HepG2 (cell line): ENCODE results near the gene LGALS3. TPM values are rescaled to one million over a fixed set of nuclear protein-coding genes. Genes with fewer than 3 reads are reported as not detected.
A peak's percentile ranks its signal among the peaks of the same experiment; 100 is the strongest.

Experiments
- CEBPB ChIP-seq: IDR thresholded peaks from 2 replicates; pipeline ENCODE4 v1.6.1; 2011; ENCODE audit warnings: low read depth, low read length, improper control_type of control experiment, borderline replicate concordance
- EP300 ChIP-seq, 3 experiments: sonication (generic) in 1 of 3; formaldehyde crosslinking in 1 of 3; IDR thresholded peaks; 2 replicates each; pipeline versions ENCODE4 v1.5.1 to v1.6.1; 2011 to 2020; ENCODE audit warnings: low read depth in 2 of 3, low read length in 2 of 3, borderline replicate concordance in 1 of 3, improper control_type of control experiment in 1 of 3, mild to moderate bottlenecking in 1 of 3, missing genetic modification reagents in 1 of 3, moderate library complexity in 1 of 3
- MED1 ChIP-seq: sonication (generic); formaldehyde crosslinking; IDR thresholded peaks from 2 replicates; pipeline ENCODE4 v1.4.0; 2020; ENCODE audit warnings: missing genetic modification reagents
- MEIS1 ChIP-seq: sonication (generic); formaldehyde crosslinking; IDR thresholded peaks from 2 replicates; pipeline ENCODE4 v1.9.0; 2021; ENCODE audit warnings: mild to moderate bottlenecking, missing genetic modification reagents, moderate library complexity, borderline replicate concordance
- MYC ChIP-seq: sonication (generic); formaldehyde crosslinking; IDR thresholded peaks from 2 replicates; pipeline ENCODE4 v1.9.0; 2021; ENCODE audit warnings: missing genetic modification reagents, borderline replicate concordance
- NR2F6 ChIP-seq, 2 experiments: IDR thresholded peaks; 2 replicates each; pipeline ENCODE4 v1.6.1; 2016; ENCODE audit warnings: antibody characterized with exemption in 1 of 2, mild to moderate bottlenecking in 1 of 2
- PITX1 ChIP-seq: sonication (generic); formaldehyde crosslinking; IDR thresholded peaks from 2 replicates; pipeline ENCODE4 v1.5.1; 2020; ENCODE audit warnings: mild to moderate bottlenecking, missing genetic modification reagents
- PPARG ChIP-seq: conservative IDR thresholded peaks from 2 replicates; pipeline ENCODE4 v1.6.1; 2016; ENCODE audit warnings: missing biosample characterization, missing genetic modification reagents
- PRDM10 ChIP-seq: sonication (generic); formaldehyde crosslinking; IDR thresholded peaks from 2 replicates; pipeline ENCODE4 v1.4.0; 2020; ENCODE audit warnings: low read depth, missing genetic modification reagents
- SAP130 ChIP-seq: IDR thresholded peaks from 2 replicates; pipeline ENCODE4 v1.6.1; 2016; ENCODE audit warnings: low read depth
- SP4 ChIP-seq: sonication (generic); formaldehyde crosslinking; IDR thresholded peaks from 2 replicates; pipeline ENCODE4 v1.8.1; 2023; ENCODE audit warnings: mild to moderate bottlenecking, missing genetic modification reagents
- STAG1 ChIP-seq: sonication (generic); formaldehyde crosslinking; IDR thresholded peaks from 2 replicates; pipeline ENCODE4 v1.4.0; 2020; ENCODE audit warnings: missing genetic modification reagents
- TFAP4 ChIP-seq: sonication (generic); IDR thresholded peaks from 2 replicates; pipeline ENCODE4 v1.6.1; 2016; ENCODE audit warnings: low read depth, borderline replicate concordance
- ZBTB37 ChIP-seq: sonication (generic); formaldehyde crosslinking; IDR thresholded peaks from 2 replicates; pipeline ENCODE4 v1.4.0; 2020; ENCODE audit warnings: mild to moderate bottlenecking, missing genetic modification reagents
- ZNF251 ChIP-seq: sonication (generic); formaldehyde crosslinking; IDR thresholded peaks from 2 replicates; pipeline ENCODE4 v1.9.0; 2021; ENCODE audit warnings: mild to moderate bottlenecking, missing genetic modification reagents
- ZNF609 ChIP-seq: sonication (generic); formaldehyde crosslinking; IDR thresholded peaks from 2 replicates; pipeline ENCODE4 v1.4.0; 2020; ENCODE audit warnings: mild to moderate bottlenecking, missing genetic modification reagents, borderline replicate concordance
- polyA plus RNA-seq, 8 experiments: library from polyadenylated mRNA; depleted of rRNA in 3 of 8; stranded (reverse) in 7 of 8; unstranded in 1 of 8; fragments of >200 nt; fragmentation: Illumina TruSeq in 4 of 8; extraction: Trizol in 4 of 8; gene quantifications; 2 replicates each; pipeline versions ENCODE4 v1.2.1 to v1.2.3, GENCODE V29; 2011 to 2016; ENCODE audit warnings: low read depth in 4 of 8, missing spikeins in 1 of 8, mixed read lengths in 1 of 8; ENCODE audit not compliant: insufficient read depth in 1 of 8
- total RNA-seq, 5 experiments: library from RNA; depleted of rRNA; stranded (reverse); fragments of >200 nt; fragmentation: Illumina TruSeq; extraction: Trizol; gene quantifications; 2 replicates each; pipeline ENCODE4 v1.2.3, GENCODE V29; 2016; ENCODE audit warnings: low read depth in 1 of 5

Gene LGALS3
- total and polyA plus RNA-seq, 2 of the 13 experiments (the other 11 are each of a cell fraction or from before 2014, with no cell fraction given): 5.0 to 97.4 TPM

- TF ChIP-seq PRDM10 (CRISPR knock-in tag): 0 out of 2 replicates have a peak, but pooled peaks have one; percentile 21
- peak; percentile 24; the same call in 1 of the 2 replicates for TF ChIP-seq CEBPB
- peak in 1 of 2 experiments; percentile 57; a peak in 2 of 4 replicates for TF ChIP-seq EP300 (IDR thresholded peaks at IDR 0.05; ENCODE audit: low read depth in 2 of 2, low read length in 2 of 2)
- TF ChIP-seq EP300 (CRISPR knock-in tag; IDR thresholded peaks at IDR 0.05; ENCODE audit: borderline replicate concordance): no peak
- peak; percentile 69; the same call in 1 of the 2 replicates for TF ChIP-seq PPARG
- peak; percentile 97 for TF ChIP-seq TFAP4
- TF ChIP-seq ZNF251 (CRISPR knock-in tag): no peak
- TF ChIP-seq NR2F6 (IDR thresholded peaks at IDR 0.05): peak; percentile 46; the same call in 1 of the 2 replicates
- peak; percentile 51; the same call in 1 of the 2 replicates for TF ChIP-seq NR2F6 (CRISPR knock-in tag; IDR thresholded peaks at IDR 0.05)
- TF ChIP-seq SP4: peak; percentile 54; the same call in 1 of the 2 replicates
- peak; percentile 69 for TF ChIP-seq SAP130
- no peak for TF ChIP-seq STAG1 (CRISPR knock-in tag)
- peak; percentile 36 for TF ChIP-seq PITX1 (CRISPR knock-in tag)
- no peak; the same call in 1 of the 2 replicates for TF ChIP-seq MYC (CRISPR knock-in tag)
- 0 out of 2 replicates have a peak, but pooled peaks have one; percentile 60 for TF ChIP-seq ZBTB37
- 0 out of 2 replicates have a peak, but pooled peaks have one; percentile 38 for TF ChIP-seq MEIS1 (CRISPR knock-in tag)
- TF ChIP-seq MED1 (CRISPR knock-in tag): peak; percentile 39; the same call in 1 of the 2 replicates
- TF ChIP-seq ZNF609 (CRISPR knock-in tag): peak; percentile 45; the same call in 1 of the 2 replicates
Observed at GRCh38 chr14:55116246-55117030, 12.6 kb upstream of the LGALS3 start (continued).
